WI38 (cell line): Measurements from ENCODE around the gene CYB561D1.
A peak's percentile ranks its signal among the peaks of the same experiment; 100 is the strongest.
"Not testable (repeated sequence)": the region's sequence is repeated elsewhere in the genome, so short reads cannot be mapped to it uniquely, and the experiment has no call there.

ENCODE experiments used
- H3K4me3 ChIP-seq: 2 replicates; pipeline ENCODE4 v1.5.1; 2011; ENCODE audit warnings: low read depth, mild to moderate bottlenecking, control low read depth, low read length
- CTCF ChIP-seq: IDR thresholded peaks from 2 replicates; pipeline ENCODE4 v1.5.1; 2012; ENCODE audit warnings: low read depth, mild to moderate bottlenecking, control low read depth, low read length

Gene CYB561D1, protein sequence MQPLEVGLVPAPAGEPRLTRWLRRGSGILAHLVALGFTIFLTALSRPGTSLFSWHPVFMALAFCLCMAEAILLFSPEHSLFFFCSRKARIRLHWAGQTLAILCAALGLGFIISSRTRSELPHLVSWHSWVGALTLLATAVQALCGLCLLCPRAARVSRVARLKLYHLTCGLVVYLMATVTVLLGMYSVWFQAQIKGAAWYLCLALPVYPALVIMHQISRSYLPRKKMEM

GRCh38 chr1:109493805-109494539, at the start of gene CYB561D1:
Gene CYB561D1, plus strand, starts transcription at chr1:109494094. Its CDS starts 46 bp downstream, at chr1:109494140.
- peak; percentile 88 for TF ChIP-seq CTCF

DNA sequence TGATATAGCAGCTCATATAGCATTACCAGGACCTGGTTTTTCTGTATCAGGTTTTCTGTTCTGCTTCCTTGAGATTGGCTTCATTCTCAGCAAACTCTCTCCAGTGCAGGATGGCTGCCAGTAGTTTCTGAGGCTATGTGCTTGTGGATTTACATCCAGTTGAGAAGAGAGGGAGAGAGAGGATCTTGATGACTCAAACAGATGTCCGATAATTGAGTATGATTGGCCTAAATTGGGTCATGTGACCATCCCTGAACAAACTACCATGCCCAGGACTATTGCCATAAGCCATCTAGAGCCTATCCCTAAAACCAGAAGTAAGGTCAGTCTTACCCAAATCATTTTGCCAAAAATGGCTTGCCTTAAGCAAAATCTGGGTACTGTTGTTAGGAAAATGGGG, 49.5 kb upstream of the CYB561D1 start:
- H3K4me3 ChIP-seq = no peak overlapping the region
- no peak for TF ChIP-seq CTCF

More at GRCh38 chr1:109493805-109494539, at the start of gene CYB561D1:
- H3K4me3 ChIP-seq = peak within 1 kb of the TSS; percentile 91

DNA sequence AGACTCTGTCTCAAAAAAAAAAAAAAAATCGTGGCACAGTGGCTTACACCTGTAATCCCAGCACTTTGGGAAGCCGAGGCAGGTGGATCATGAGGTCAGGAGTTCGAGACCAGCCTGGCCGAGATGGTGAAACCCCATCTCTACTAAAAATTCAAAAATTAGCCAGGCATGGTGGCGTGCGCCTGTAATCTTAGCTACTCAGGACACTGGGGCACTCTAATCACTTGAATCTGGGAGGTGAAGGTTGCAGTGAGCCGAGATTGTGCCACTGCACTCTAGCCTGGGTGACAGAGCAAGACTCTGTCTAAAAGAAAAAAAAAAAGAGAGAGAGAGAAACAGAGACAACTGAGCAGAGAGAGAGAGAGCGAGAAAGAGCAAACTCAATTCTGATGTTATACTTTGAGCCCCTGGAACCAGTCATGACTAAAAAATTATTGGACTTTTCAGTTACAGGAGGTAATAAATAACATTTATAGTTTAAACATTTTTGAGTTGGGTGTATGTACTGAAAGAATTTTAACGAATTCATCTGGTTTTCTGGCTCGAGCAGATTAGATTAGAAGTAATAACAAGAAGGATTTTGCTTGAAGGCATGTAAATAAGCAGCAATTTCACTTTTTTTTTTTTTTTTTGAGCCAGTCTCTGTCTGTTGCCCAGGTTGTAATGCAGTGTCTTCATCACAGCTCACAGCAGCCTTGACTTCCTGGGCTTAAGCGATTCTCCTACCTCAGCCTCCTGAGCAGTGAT, 47.8 kb upstream of the CYB561D1 start:
- not testable (repeated sequence) for H3K4me3 ChIP-seq

GRCh38 chr1:109447524-109447923, 46.4 kb upstream of the CYB561D1 start:
- no peak for TF ChIP-seq CTCF
- no peak overlapping the region for H3K4me3 ChIP-seq

DNA sequence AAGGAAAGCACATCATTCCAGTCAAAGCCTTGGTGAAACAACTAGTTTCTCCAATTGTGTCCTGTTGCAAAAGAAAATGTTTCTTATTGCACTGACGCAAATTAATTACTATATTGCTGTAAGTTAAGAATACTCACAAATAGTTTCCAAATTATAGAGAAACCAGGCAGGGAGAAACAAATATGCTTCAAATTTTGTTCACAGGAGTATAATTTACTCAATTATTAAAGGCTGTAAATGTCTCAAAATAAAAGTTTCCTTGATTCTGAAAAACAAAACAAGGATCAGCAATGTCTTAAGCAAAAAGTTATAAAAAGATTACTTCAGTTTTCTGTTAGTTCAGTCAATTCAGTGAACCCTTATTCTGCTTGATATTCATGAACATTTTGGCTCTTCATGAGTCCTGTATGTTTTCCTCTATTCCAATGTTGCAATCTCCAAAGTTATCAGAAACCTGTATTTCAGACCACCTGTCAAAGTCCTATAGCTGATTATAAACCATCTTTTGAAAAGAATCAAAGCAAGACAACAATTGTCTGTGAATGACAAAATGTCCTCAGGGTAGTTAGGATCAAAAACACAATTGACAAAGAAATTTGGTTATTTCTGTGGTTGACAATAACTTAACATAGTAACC, 39.3 kb upstream of the CYB561D1 start:
- TF ChIP-seq CTCF = no peak
- H3K4me3 ChIP-seq = no peak overlapping the region

DNA sequence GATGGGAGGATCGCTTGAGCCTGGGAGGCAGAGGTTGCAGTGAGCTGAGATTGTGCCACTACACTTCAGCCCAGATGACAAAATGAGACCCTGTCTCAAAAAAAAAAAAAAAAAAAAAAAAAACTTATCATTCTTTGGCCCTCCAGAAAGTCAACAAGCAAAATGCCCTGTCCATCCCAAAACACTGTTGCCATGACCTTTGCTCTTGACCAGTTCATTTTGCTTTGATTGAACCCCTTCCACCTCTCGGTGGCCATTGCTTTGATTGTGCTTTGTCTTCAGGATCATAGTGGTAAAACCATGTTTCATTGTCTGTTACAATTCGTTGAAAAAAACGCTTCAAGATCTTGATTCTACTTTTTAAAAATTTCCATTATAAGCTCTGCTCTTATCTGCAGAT, 36.1 kb upstream of the CYB561D1 start:
- no peak overlapping the region for H3K4me3 ChIP-seq
- no peak for TF ChIP-seq CTCF

- peak overlapping the region; percentile 55 for H3K4me3 ChIP-seq
- no peak for TF ChIP-seq CTCF
Measured at GRCh38 chr1:109466125-109466451, 27.8 kb upstream of the CYB561D1 start.
